ENCODE results near the gene ROMO1. TPM values are rescaled to one million over a fixed set of nuclear protein-coding genes. Genes with fewer than 3 reads are reported as not detected.

The ROMO1 gene
- total and polyA plus RNA-seq, 10 of the 15 experiments (the other 5 are each of a cell fraction or from before 2014, with no cell fraction given) = 23.2 to 631 (median 352) TPM

DNA sequence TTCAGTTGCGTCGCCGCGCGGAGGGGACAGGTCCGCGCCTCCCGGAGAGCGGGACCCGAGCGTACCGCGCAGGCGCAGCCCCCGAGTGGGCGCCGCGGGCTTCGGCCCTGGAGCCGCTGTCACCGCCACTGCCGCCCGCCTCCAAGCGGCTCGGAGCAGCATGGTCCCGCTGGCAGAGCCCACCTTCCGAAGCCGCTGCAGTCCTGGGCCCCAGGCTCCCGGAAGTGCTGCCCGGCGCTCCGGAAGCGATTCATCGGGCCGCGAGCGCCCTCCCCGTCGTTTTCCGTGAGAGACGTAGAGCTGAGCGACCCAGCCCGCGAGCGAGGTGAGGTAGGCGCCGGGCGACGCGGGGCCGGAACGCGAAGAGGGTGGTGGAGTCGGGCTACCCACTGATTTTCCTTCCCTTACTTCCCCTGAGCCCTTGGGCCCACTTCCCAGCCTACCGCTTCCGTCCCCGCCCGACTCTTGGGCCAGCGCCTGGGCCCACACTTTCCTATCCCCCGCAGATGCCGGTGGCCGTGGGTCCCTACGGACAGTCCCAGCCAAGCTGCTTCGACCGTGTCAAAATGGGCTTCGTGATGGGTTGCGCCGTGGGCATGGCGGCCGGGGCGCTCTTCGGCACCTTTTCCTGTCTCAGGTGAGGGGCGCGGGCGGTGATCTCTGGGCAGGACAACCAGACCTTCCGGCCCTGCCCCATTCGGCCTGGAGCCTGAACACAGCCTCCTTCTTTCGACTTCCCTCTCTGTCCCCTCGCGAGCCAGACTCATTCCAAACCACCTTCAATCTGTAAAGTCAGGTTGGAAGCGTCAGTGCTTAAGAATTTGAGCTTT lies at the start of gene ROMO1, which contains the start of gene NFS1 (continued):
- TF ChIP-seq TARDBP (IDR thresholded peaks at IDR 0.05; ENCODE audit: borderline replicate concordance) (no peak), NBN (IDR thresholded peaks at IDR 0.05) (peak; percentile 89), LARP7 (IDR thresholded peaks at IDR 0.05) (peak; percentile 89; the same call in 1 of the 2 replicates), FOS (IDR thresholded peaks at IDR 0.05; ENCODE audit: borderline replicate concordance, extremely low read depth, insufficient read length) (no peak), SUZ12 (IDR thresholded peaks at IDR 0.05; ENCODE audit: unreplicated experiment) (no peak), ZBED1 (IDR thresholded peaks at IDR 0.05; ENCODE audit: borderline replicate concordance) (no peak), POLR2A (IDR thresholded peaks at IDR 0.05; ENCODE audit: low read depth, low read length) (peak; percentile 90), NFYA (IDR thresholded peaks at IDR 0.05; ENCODE audit: borderline replicate concordance, low read depth, low read length) (no peak), STAT3 (IDR thresholded peaks at IDR 0.05; ENCODE audit: low read depth, low read length) (no peak), NFIC (IDR thresholded peaks at IDR 0.05; ENCODE audit: low read depth, low read length) (peak; percentile 22; the same call in 1 of the 2 replicates), IKZF1 (conservative IDR thresholded peaks at IDR 0.05) (peak; percentile 79), KAT2A (conservative IDR thresholded peaks at IDR 0.05; ENCODE audit: control insufficient read depth, low read depth, low read length) (no peak)
- TF ChIP-seq, protein P1, sequence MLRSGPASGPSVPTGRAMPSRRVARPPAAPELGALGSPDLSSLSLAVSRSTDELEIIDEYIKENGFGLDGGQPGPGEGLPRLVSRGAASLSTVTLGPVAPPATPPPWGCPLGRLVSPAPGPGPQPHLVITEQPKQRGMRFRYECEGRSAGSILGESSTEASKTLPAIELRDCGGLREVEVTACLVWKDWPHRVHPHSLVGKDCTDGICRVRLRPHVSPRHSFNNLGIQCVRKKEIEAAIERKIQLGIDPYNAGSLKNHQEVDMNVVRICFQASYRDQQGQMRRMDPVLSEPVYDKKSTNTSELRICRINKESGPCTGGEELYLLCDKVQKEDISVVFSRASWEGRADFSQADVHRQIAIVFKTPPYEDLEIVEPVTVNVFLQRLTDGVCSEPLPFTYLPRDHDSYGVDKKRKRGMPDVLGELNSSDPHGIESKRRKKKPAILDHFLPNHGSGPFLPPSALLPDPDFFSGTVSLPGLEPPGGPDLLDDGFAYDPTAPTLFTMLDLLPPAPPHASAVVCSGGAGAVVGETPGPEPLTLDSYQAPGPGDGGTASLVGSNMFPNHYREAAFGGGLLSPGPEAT (IDR thresholded peaks at IDR 0.05; ENCODE audit: low read depth) = peak; percentile 72

DNA sequence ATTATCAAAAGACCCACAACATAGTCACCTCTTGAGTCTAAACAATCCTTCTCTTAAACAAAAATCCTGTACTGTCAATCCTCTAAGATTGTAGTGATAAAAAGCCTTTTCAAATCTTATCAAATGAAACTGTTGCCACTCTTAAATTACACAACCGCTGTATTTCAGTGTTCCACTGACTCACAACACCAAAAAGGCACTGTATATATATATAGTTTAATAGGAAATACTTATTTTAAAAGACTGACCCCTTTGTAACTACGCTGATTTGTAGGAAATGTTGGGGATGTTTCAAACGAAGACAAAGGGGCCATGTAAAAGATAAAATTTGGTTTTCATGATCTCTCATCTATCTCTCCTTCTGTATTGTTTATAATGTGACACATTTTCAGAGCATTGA lies 48.6 kb upstream of the ROMO1 start:
- Histone ChIP-seq H4K20me1 (ENCODE audit: control insufficient read depth, insufficient read depth) (peaks cover 7% of the 10 kb centered on the region), H3K4me2 (ENCODE audit: control insufficient read depth, insufficient read depth) (no peak overlapping the region), H3K79me2 (ENCODE audit: control insufficient read depth, insufficient read depth, low read length) (peaks cover 59% of the 10 kb centered on the region), H3K27me3 (replicated peaks in 1 of 2; ENCODE audit: control insufficient read depth in 2 of 2, insufficient read depth in 2 of 2, low read length in 1 of 2) (no peaks in the 10 kb centered on the region), H3K9ac (ENCODE audit: control insufficient read depth, insufficient read depth, low read length) (no peak overlapping the region), H3K36me3 (ENCODE audit: control insufficient read depth in 2 of 2, insufficient read depth in 2 of 2, low read length in 1 of 2) (peaks cover 19 to 23% of the 10 kb centered on the region in 2 experiments), H3K27ac (ENCODE audit: control insufficient read depth, insufficient read depth) (no peak overlapping the region), H3K4me3 (no peak overlapping the region), H3K9me3 (replicated peaks; ENCODE audit: control insufficient read depth, insufficient read depth, low read length) (no peaks in the 10 kb centered on the region), H2AFZ (ENCODE audit: control insufficient read depth, low read depth, low read length) (no peak overlapping the region), H3K4me1 (ENCODE audit: control insufficient read depth, insufficient read depth, low read length) (no peaks in the 10 kb centered on the region)
- BruUV-seq (replicated peaks) = no TSS peak
- FAIRE-seq (no peak), ATAC-seq (no peak), DNase-seq (ENCODE audit: low read depth, low spot score) (no peak)
- intact Hi-C loops (cut with micrococcal nuclease; ENCODE audit: unreplicated experiment) (no loop called here), in situ Hi-C loops (cut with MboI) (no loop called here)
- SMC1A ChIA-PET (ENCODE audit: uncharacterized antibody, unreplicated experiment) = no interaction called here
- POLR2A ChIA-PET = no interaction called here
- 68% methylated on average over 3 of the region's 3 CpGs for WGBS (ENCODE audit: insufficient coverage, insufficient replicate concordance, low lambda C conversion rate, missing lambda C conversion rate)
- RAD21 ChIA-PET (ENCODE audit: unreplicated experiment) = no interaction called here
- CTCF ChIA-PET = no interaction called here
- TF ChIP-seq ZNF384 (IDR thresholded peaks at IDR 0.05; ENCODE audit: borderline replicate concordance, low read depth, low read length) (no peak), SUPT20H (IDR thresholded peaks at IDR 0.05; ENCODE audit: borderline replicate concordance, control insufficient read depth, low read depth, low read length) (no peak), EP300 (IDR thresholded peaks at IDR 0.05; ENCODE audit: borderline replicate concordance in 1 of 2, control insufficient read depth in 1 of 2, low read depth in 2 of 2, low read length in 2 of 2) (no peak), RAD21 (IDR thresholded peaks at IDR 0.05; ENCODE audit: insufficient read depth, low read depth, low read length) (no peak), KAT2A (conservative IDR thresholded peaks at IDR 0.05; ENCODE audit: control insufficient read depth, low read depth, low read length) (no peak), KDM1A (IDR thresholded peaks at IDR 0.05; ENCODE audit: borderline replicate concordance) (no peak), FOXK2 (IDR thresholded peaks at IDR 0.05) (no peak)
- TF ChIP-seq, protein P2, sequence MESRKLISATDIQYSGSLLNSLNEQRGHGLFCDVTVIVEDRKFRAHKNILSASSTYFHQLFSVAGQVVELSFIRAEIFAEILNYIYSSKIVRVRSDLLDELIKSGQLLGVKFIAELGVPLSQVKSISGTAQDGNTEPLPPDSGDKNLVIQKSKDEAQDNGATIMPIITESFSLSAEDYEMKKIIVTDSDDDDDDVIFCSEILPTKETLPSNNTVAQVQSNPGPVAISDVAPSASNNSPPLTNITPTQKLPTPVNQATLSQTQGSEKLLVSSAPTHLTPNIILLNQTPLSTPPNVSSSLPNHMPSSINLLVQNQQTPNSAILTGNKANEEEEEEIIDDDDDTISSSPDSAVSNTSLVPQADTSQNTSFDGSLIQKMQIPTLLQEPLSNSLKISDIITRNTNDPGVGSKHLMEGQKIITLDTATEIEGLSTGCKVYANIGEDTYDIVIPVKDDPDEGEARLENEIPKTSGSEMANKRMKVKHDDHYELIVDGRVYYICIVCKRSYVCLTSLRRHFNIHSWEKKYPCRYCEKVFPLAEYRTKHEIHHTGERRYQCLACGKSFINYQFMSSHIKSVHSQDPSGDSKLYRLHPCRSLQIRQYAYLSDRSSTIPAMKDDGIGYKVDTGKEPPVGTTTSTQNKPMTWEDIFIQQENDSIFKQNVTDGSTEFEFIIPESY (IDR thresholded peaks at IDR 0.05) = no peak

Data from GM12878 (cell line).